ENCODE data around the gene SMG7. TPM values are rescaled to one million over a fixed set of nuclear protein-coding genes. Genes with fewer than 3 reads are reported as not detected.
"Not testable (repeated sequence)": the region's sequence is repeated elsewhere in the genome, so short reads cannot be mapped to it uniquely, and the experiment has no call there.

SMG7 gene
- 87.4 TPM for polyA plus RNA-seq (ENCODE audit: insufficient read length)
- long read RNA-seq, donor 1, partial matches to known transcripts: 30 of 30 reads
- long read RNA-seq, donor 1, other reads (novel, unspliced or antisense): 0 of 30 reads
- long read RNA-seq, donor 2, partial matches to known transcripts: 7 of 7 reads
- long read RNA-seq, donor 2, other reads (novel, unspliced or antisense): 0 of 7 reads
- long read RNA-seq, donor 3, partial matches to known transcripts: 9 of 9 reads
- long read RNA-seq, donor 3, other reads (novel, unspliced or antisense): 0 of 9 reads
- long read RNA-seq, donor 4: 0 reads
- long read RNA-seq, donor 5: 0 reads
- long read RNA-seq, donor 6, partial matches to known transcripts: 7 of 7 reads
- long read RNA-seq, donor 6, other reads (novel, unspliced or antisense): 0 of 7 reads
- long read RNA-seq, donor 7, partial matches to known transcripts: 36 of 36 reads
- long read RNA-seq, donor 7, other reads (novel, unspliced or antisense): 0 of 36 reads
- long read RNA-seq, donor 8: 0 reads

GRCh38 chr1:183472488-183473216 lies at the start of gene SMG7:
Gene SMG7, plus strand, starts transcription at chr1:183472499. Its CDS starts 122 bp downstream, at chr1:183472621.
- no peak for DNase-seq

- DNase-seq: no peak
Observed at GRCh38 chr1:183423541-183423940, 48.8 kb upstream of the SMG7 start.

GRCh38 chr1:183424691-183425090 lies 47.6 kb upstream of the SMG7 start:
- DNase-seq: no peak

GRCh38 chr1:183427591-183427990 lies 44.7 kb upstream of the SMG7 start:
- DNase-seq: not testable (repeated sequence)

- DNase-seq: no peak
Observed at GRCh38 chr1:183431840-183432547, 40.3 kb upstream of the SMG7 start.

GRCh38 chr1:183432548-183432875 lies 39.8 kb upstream of the SMG7 start:
- no peak for DNase-seq

- no peak for DNase-seq
Observed at GRCh38 chr1:183433703-183434102, 38.6 kb upstream of the SMG7 start.

GRCh38 chr1:183435497-183435896 lies 36.8 kb upstream of the SMG7 start:
- DNase-seq: no peak

- no peak for DNase-seq
Observed at GRCh38 chr1:183438060-183438459, 34.2 kb upstream of the SMG7 start.

GRCh38 chr1:183443011-183443410 lies 29.3 kb upstream of the SMG7 start:
- DNase-seq: no peak

- no peak for DNase-seq
Observed at GRCh38 chr1:183443466-183443865, 28.8 kb upstream of the SMG7 start.

GRCh38 chr1:183444243-183444642 lies 28.1 kb upstream of the SMG7 start:
- no peak for DNase-seq

- DNase-seq: no peak
Observed at GRCh38 chr1:183449223-183449770, 23.0 kb upstream of the SMG7 start.

GRCh38 chr1:183450093-183450492 lies 22.2 kb upstream of the SMG7 start:
- no peak for DNase-seq

GRCh38 chr1:183454377-183454776 lies 17.9 kb upstream of the SMG7 start:
- no peak for DNase-seq

GRCh38 chr1:183456826-183457225 lies 15.5 kb upstream of the SMG7 start:
- DNase-seq: no peak

- no peak for DNase-seq
Observed at GRCh38 chr1:183457449-183457848, 14.8 kb upstream of the SMG7 start.

- no peak for DNase-seq
Observed at GRCh38 chr1:183460596-183460995, 11.7 kb upstream of the SMG7 start.

- DNase-seq: peak; percentile 3
Observed at GRCh38 chr1:183461350-183461749, 10.9 kb upstream of the SMG7 start.

- DNase-seq: no peak
Observed at GRCh38 chr1:183463566-183463965, 8.7 kb upstream of the SMG7 start.

- DNase-seq: no peak
Observed at GRCh38 chr1:183466781-183467180, 5.5 kb upstream of the SMG7 start.

- DNase-seq: no peak
Observed at GRCh38 chr1:183467687-183468086, 4.6 kb upstream of the SMG7 start.

All from left kidney (tissue), 8 donors.